ENCODE results near the gene PREX1.
A peak's percentile ranks its signal among the peaks of the same experiment; 100 is the strongest.

Gene PREX1

GRCh38 chr20:48667889-48668413 lies 159.8 kb downstream of the PREX1 start:
- in situ Hi-C loops (cut with HindIII; ENCODE audit: low pct_ligation_motif_present, low pct_unique_long_range_greater_than_20kb, low sequenced_read_pairs): no loop called here
- no peak for DNase-seq

- DNase-seq: no peak
- in situ Hi-C loops (cut with HindIII; ENCODE audit: low pct_ligation_motif_present, low pct_unique_long_range_greater_than_20kb, low sequenced_read_pairs): no loop called here
These were observed 160.3 kb downstream of the PREX1 start for GRCh38 chr20:48667481-48667880.

- in situ Hi-C loops (cut with HindIII; ENCODE audit: low pct_ligation_motif_present, low pct_unique_long_range_greater_than_20kb, low sequenced_read_pairs): no loop called here
- no peak for DNase-seq
These were observed 162.0 kb downstream of the PREX1 start for GRCh38 chr20:48665785-48666184.

GRCh38 chr20:48662711-48663110 lies 165.1 kb downstream of the PREX1 start:
- in situ Hi-C loops (cut with HindIII; ENCODE audit: low pct_ligation_motif_present, low pct_unique_long_range_greater_than_20kb, low sequenced_read_pairs): no loop called here
- DNase-seq: no peak

DNA sequence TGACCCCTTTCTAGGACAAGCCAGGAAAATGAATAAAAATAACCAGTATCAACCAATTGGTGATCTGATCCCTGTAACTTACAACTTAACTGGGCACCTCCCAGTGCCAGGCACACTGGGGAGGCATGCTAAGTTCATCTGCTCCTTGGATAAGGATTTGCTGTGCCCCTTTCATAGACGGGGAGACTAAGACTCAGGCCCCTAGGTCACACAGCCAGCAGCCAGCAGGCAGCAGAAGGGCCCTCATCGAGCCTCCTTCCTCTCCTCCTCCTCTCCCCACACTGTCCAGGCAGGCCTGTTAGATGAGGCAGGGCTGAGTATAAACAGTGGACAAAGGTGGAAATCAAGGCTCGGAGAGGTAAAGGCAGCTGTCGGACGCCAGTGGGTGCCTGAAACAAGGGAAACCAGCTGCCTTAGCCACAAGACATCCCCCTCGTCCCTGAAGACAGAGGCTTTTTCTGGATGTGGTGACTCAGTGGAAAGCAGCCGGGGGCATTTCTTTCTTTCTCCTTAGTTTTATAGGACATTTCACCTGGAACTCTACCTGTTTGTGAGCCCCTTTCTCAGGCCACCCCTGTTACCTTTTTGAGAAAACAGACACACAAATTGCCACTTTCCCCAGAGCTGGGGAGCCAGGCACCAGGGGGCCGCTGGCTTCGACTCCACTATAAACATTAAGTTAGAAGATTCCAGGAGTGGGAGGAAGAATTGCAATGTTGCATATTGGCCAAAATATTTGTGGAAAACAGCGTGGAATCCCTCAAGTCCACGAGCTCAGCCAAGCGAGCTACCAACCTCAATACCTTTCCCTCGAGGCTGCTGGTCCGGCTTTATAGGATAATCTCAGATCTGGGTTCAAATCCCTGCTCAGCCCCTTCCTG lies 166.0 kb downstream of the PREX1 start:
- DNase-seq: no peak
- in situ Hi-C loops (cut with HindIII; ENCODE audit: low pct_ligation_motif_present, low pct_unique_long_range_greater_than_20kb, low sequenced_read_pairs): no loop called here

GRCh38 chr20:48660788-48661187 lies 167.0 kb downstream of the PREX1 start:
- in situ Hi-C loops (cut with HindIII; ENCODE audit: low pct_ligation_motif_present, low pct_unique_long_range_greater_than_20kb, low sequenced_read_pairs): no loop called here
- no peak for DNase-seq

GRCh38 chr20:48659858-48660257 lies 167.9 kb downstream of the PREX1 start:
- in situ Hi-C loops (cut with HindIII; ENCODE audit: low pct_ligation_motif_present, low pct_unique_long_range_greater_than_20kb, low sequenced_read_pairs): loop anchor here (10.0 kb wide), 1 partner anchor 245 kb away; no protein-coding TSS in a partner anchor
- DNase-seq: no peak

- DNase-seq: no peak
- in situ Hi-C loops (cut with HindIII; ENCODE audit: low pct_ligation_motif_present, low pct_unique_long_range_greater_than_20kb, low sequenced_read_pairs): loop anchor here (10.0 kb wide), 1 partner anchor 246 kb away; no protein-coding TSS in a partner anchor
These were observed 169.3 kb downstream of the PREX1 start for GRCh38 chr20:48658505-48658904.

GRCh38 chr20:48658198-48658476 lies 169.7 kb downstream of the PREX1 start:
- no peak for DNase-seq
- in situ Hi-C loops (cut with HindIII; ENCODE audit: low pct_ligation_motif_present, low pct_unique_long_range_greater_than_20kb, low sequenced_read_pairs): loop anchor here (10.0 kb wide), 1 partner anchor 247 kb away; no protein-coding TSS in a partner anchor

- in situ Hi-C loops (cut with HindIII; ENCODE audit: low pct_ligation_motif_present, low pct_unique_long_range_greater_than_20kb, low sequenced_read_pairs): loop anchor here (10.0 kb wide), 1 partner anchor 247 kb away; no protein-coding TSS in a partner anchor
- DNase-seq: peak; percentile 65
These were observed 170.2 kb downstream of the PREX1 start for GRCh38 chr20:48657426-48658197.

DNA sequence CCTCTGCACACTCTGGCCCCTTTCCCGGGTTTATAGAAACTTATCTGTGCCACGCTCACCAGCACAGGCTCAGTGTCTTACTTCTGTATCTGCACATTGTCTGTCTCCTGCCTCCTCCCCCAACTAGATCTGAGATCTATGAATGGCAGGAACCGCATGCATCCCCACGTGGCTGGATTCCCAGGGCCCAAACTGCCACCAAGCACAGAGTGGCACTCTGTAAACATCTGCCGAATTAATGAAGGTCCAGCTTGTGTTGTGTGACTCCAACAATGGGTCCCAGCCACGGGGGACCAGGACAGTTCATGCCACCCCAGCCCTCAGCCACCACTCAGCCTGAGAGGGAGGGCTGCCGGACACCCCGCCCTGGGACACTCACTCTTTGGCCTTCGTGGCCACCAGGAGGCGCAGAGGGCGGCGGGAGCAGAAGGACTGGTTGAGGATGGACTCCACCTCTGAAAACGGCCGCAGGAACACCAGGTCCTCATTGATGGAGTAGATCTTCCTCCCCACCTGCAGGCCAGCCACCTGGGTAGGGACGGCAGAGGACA lies 171.1 kb downstream of the PREX1 start:
- in situ Hi-C loops (cut with HindIII; ENCODE audit: low pct_ligation_motif_present, low pct_unique_long_range_greater_than_20kb, low sequenced_read_pairs): loop anchor here (10.0 kb wide), 1 partner anchor 248 kb away; no protein-coding TSS in a partner anchor
- DNase-seq: no peak

- no peak for DNase-seq
- in situ Hi-C loops (cut with HindIII; ENCODE audit: low pct_ligation_motif_present, low pct_unique_long_range_greater_than_20kb, low sequenced_read_pairs): loop anchor here (10.0 kb wide), 1 partner anchor 249 kb away; no protein-coding TSS in a partner anchor
These were observed 171.7 kb downstream of the PREX1 start for GRCh38 chr20:48656137-48656536.

DNA sequence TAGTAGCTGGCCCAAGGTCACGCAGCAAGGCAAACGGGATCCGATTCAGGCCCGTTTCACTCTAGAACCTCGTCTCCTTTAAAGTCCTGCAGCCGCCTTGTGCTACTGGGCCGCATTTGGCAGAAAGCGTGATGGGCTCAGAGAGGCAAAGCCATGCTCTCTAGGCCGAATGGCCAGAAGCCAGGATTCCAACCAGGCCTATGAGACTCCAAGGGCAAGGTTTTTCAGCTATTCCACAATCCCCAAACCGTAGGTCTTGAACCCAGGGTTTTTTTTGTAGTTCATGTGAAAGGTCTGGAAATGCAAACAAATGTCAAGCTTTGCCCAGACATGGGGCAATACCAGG lies 174.1 kb downstream of the PREX1 start:
- in situ Hi-C loops (cut with HindIII; ENCODE audit: low pct_ligation_motif_present, low pct_unique_long_range_greater_than_20kb, low sequenced_read_pairs): loop anchor here (10.0 kb wide), 1 partner anchor 251 kb away; no protein-coding TSS in a partner anchor
- DNase-seq: no peak

GRCh38 chr20:48652961-48653705 lies 174.7 kb downstream of the PREX1 start:
- DNase-seq: no peak
- in situ Hi-C loops (cut with HindIII; ENCODE audit: low pct_ligation_motif_present, low pct_unique_long_range_greater_than_20kb, low sequenced_read_pairs): loop anchor here (10.0 kb wide), 1 partner anchor 252 kb away; no protein-coding TSS in a partner anchor

DNA sequence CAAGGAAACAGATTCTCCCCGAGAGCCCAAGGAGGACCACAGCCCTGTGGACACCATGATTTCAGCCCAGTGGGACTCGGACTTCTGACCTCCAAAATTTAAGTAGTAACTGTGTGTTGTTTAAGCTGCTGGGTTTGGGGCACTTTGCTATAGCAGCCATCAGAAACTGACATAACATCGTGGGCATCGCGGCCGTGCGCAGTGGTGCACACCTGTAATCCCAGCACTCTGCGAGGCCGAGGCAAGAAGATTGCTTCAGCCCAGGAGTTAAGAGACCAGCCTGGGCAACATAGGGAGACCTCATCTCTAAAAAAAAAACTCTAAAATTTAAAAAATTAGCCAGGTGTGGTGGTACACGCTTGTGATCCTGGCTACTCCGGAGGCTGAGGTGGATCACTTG lies 175.8 kb downstream of the PREX1 start:
- in situ Hi-C loops (cut with HindIII; ENCODE audit: low pct_ligation_motif_present, low pct_unique_long_range_greater_than_20kb, low sequenced_read_pairs): loop anchor here (10.0 kb wide), 1 partner anchor 253 kb away; no protein-coding TSS in a partner anchor

GRCh38 chr20:48651271-48651670 lies 176.5 kb downstream of the PREX1 start:
- no peak for DNase-seq
- in situ Hi-C loops (cut with HindIII; ENCODE audit: low pct_ligation_motif_present, low pct_unique_long_range_greater_than_20kb, low sequenced_read_pairs): loop anchor here (10.0 kb wide), 1 partner anchor 254 kb away; no protein-coding TSS in a partner anchor

More for the DNA sequence above, 175.8 kb downstream of the PREX1 start:
- no peak for DNase-seq

DNA sequence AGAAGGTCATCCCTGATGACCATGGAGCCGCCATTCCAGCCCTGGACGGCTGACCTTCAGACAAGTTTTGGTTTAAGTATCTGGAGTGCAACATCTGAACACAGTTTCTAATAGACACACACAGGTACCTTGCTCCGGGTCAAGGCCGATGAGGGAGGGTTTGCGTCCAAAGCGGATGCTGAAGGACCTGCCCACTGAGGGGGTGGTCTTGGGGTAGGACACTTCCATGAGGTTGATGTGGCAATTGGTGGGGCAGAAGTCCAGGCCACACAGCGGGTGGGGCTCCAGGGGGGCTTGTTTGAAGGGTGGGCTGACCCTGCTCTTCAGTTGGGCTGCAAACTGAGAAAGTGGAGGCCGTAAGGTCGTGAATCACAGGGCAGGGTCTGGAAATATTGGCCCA lies 177.9 kb downstream of the PREX1 start:
- in situ Hi-C loops (cut with HindIII; ENCODE audit: low pct_ligation_motif_present, low pct_unique_long_range_greater_than_20kb, low sequenced_read_pairs): loop anchor here (10.0 kb wide), 1 partner anchor 255 kb away; no protein-coding TSS in a partner anchor

DNA sequence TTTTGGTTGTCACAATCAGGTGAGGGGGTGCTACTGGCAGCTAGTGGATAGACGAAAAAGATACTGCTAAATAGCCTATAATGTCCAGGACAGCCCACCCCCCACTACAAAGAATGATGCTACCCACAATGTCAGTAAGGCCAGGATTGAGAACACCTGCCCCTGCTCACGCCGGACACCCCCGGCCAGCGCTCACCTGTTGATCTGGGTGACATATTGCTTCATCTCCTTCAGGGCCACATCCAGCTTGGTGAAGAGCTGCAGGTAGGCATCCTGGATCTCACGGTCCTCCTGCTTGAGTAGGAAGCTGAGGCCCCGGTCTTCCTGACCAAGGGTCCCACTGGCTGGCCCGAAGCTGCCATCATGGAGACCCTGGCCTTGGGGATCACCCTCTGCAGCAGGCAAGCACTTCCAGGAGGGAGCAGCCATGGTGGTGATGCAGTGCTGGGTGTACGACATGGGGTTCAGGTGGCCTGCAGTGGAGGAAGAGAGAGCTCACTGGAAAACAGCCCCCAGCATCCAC lies 178.6 kb downstream of the PREX1 start:
- no peak for DNase-seq
- in situ Hi-C loops (cut with HindIII; ENCODE audit: low pct_ligation_motif_present, low pct_unique_long_range_greater_than_20kb, low sequenced_read_pairs): no loop called here

More for the DNA sequence above, 177.9 kb downstream of the PREX1 start:
- DNase-seq: no peak

All from ACHN (cell line).